ENCODE results near the gene MAP3K3.

MAP3K3 gene

DNA sequence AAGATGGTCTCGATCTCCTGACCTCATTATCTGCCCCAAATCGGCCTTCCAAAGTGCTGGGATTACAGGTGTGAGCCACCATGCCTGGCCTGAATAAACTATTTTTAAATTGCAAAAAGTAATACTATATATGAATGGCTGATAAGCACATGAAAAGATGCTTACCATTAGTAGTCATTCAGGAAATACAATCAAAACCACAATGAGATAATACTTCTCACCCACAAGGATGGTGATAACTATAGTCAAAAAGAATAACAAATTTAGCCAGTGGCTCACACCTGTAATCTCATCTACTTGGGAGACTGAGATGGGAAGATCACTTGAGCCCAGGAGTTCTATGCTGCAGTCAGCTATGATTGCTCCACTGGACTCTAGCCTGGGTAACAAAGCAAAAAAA is 23.9 kb upstream of the MAP3K3 start:
- no peak for TF ChIP-seq TAF1 (IDR thresholded peaks at IDR 0.05; ENCODE audit: borderline replicate concordance, low read depth, low read length)
- TF ChIP-seq POLR2A (IDR thresholded peaks at IDR 0.05; ENCODE audit: low read depth, low read length), result no peak
- TF ChIP-seq POLR2AphosphoS5 (IDR thresholded peaks at IDR 0.05; ENCODE audit: low read depth, low read length), result no peak
- no peak for FAIRE-seq
- no peak for DNase-seq (ENCODE audit: insufficient read length)

DNA sequence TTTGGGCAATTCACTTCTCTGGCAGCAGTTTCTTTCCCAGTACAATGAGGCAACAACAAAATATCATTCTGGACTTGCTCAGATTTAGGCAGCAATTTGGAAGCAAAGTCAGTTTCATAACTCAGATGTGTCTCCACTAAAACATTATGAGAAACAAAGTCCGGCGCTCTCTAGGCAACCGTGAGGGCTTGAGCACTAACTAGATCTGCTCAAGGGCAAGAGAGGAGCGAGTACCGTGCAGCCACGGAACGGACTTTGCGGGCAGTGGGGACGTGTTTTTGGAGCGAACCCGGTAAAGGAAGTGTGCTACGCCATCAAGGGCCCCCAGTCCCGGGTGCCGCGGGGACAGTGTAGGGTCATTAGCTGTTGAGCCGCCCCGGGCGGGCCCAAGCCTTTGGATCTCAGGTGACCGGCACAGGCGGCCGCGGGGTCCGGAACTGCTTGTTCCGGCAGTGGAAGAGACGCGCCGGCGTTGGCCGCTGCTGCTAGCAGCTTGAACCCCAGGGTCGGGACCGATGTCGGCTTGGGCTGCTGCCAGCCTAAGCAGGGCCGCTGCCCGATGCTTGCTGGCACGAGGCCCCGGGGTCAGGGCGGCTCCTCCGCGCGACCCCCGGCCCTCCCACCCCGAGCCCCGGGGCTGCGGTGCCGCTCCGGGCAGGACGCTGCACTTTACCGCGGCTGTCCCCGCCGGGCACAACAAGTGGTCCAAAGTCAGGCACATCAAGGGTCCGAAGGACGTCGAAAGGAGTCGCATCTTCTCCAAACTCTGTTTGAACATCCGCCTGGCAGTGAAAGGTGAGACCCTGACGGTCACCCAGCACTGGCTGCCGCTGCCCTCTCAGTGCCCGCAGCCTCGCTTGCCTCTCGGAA is 21.4 kb upstream of the MAP3K3 start, which contains the start of gene TACO1:
Gene TACO1 (plus strand): TSS at position 327 of the 870 bp plus-strand sequence. CDS start 189 bp downstream, at position 516.
- FAIRE-seq, result peak; percentile 83
- TF ChIP-seq POLR2A (IDR thresholded peaks at IDR 0.05; ENCODE audit: low read depth, low read length) (no peak; the same call in none of the 2 replicates), TAF1 (IDR thresholded peaks at IDR 0.05; ENCODE audit: borderline replicate concordance, low read depth, low read length) (peak; percentile 91), POLR2AphosphoS5 (IDR thresholded peaks at IDR 0.05; ENCODE audit: low read depth, low read length) (peak; percentile 71)

DNA sequence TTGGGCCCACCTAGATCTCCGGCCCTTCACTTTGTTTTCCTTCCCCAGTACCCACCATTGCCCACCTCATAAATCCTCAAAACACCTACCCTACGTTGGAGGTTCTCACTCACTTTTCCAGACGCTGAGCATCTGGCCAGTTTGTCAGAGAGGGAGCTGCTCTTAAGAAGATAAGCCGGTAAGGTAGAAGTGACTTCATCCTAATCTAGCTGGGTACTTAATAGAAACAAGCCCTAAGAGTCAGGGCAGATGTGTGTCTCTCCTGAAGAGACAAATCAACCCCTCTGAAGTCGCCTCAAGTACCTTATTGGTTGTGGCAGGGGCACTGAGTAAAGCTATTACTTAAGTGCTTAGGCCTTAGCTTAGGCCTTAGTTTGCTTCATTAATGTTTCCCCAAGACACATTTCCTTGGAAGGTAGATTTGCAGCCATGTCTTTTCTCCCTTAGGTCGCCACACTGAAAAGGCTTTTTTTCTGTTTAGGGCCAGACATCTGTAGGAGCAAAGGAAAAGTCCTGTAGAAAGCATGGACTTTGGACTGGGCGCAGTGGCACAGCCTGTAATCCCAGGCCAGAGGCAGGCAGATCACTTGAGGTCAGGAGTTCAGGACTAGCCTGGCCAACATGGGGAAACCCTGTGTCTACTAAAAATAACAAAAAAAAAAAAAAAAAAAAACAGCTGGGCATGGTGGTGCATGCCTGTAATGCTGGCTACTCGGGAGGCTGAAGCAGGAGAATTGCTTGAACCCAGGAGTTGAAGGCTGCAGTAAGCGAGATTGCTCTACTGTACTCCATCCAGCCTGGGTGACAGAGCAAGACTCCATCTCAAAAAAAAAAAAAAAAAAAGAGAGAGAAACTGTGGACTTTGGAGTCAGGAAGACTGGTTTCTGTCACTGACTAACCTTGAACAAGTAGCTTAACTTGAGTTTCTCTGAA is 20.5 kb upstream of the MAP3K3 start:
- TF ChIP-seq TAF1 (IDR thresholded peaks at IDR 0.05; ENCODE audit: borderline replicate concordance, low read depth, low read length), result no peak
- TF ChIP-seq POLR2A (IDR thresholded peaks at IDR 0.05; ENCODE audit: low read depth, low read length), result no peak
- no peak for TF ChIP-seq POLR2AphosphoS5 (IDR thresholded peaks at IDR 0.05; ENCODE audit: low read depth, low read length)
- FAIRE-seq (no peak), DNase-seq (ENCODE audit: insufficient read length) (no peak)

More for the DNA sequence above, 21.4 kb upstream of the MAP3K3 start, which contains the start of gene TACO1:
- peak; percentile 73 for DNase-seq (ENCODE audit: insufficient read length)

DNA sequence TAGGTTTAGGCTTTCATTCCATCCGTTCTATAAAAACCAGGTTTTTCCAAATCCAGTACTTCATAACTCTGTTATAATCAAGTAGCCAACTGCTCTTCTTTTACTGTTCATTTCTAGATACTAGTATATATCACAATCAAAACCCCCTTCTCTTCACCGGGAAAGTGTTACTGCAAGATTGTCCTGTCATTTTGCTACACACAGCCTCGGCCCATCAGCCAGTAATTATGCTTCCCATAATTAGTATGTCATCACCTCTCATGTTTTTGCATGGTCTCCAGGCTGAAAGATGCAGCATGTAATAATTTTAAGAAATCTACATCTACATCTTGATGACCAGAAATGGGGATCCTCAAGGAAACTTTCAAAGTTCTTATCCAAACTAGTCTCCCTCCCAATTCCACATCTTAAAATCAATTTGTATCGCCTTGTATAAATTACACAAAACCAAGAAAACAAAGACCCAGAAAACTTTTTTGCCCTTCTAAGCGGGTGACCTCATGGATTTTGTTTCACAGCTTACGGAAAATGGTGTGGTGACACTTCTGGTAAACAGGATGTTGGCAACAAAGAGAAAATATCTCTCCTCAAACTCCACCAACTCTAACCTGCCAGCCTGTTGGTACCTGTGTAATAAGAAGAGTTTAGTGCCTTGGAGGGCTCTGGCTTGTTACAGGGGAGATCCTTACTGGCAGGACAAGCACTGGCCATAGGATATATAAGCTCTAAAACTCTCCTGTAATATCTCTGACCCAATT is 12.2 kb upstream of the MAP3K3 start:
- no peak for TF ChIP-seq POLR2AphosphoS5 (IDR thresholded peaks at IDR 0.05; ENCODE audit: low read depth, low read length)
- TF ChIP-seq TAF1 (IDR thresholded peaks at IDR 0.05; ENCODE audit: borderline replicate concordance, low read depth, low read length), result no peak
- no peak for FAIRE-seq
- DNase-seq (ENCODE audit: insufficient read length), result no peak

GRCh38 chr17:63610854-63611253 is 11.4 kb upstream of the MAP3K3 start:
- no peak for FAIRE-seq
- no peak for TF ChIP-seq POLR2A (IDR thresholded peaks at IDR 0.05; ENCODE audit: low read depth, low read length)
- no peak for TF ChIP-seq POLR2AphosphoS5 (IDR thresholded peaks at IDR 0.05; ENCODE audit: low read depth, low read length)
- TF ChIP-seq TAF1 (IDR thresholded peaks at IDR 0.05; ENCODE audit: borderline replicate concordance, low read depth, low read length), result no peak
- no peak for DNase-seq (ENCODE audit: insufficient read length)

- FAIRE-seq (no peak), DNase-seq (ENCODE audit: insufficient read length) (no peak)
- TF ChIP-seq TAF1 (IDR thresholded peaks at IDR 0.05; ENCODE audit: borderline replicate concordance, low read depth, low read length) (no peak), POLR2AphosphoS5 (IDR thresholded peaks at IDR 0.05; ENCODE audit: low read depth, low read length) (no peak), POLR2A (IDR thresholded peaks at IDR 0.05; ENCODE audit: low read depth, low read length) (no peak)
Measured at GRCh38 chr17:63611354-63611753, 10.9 kb upstream of the MAP3K3 start.

- no peak for DNase-seq (ENCODE audit: insufficient read length)
- FAIRE-seq, result no peak
- no peak for TF ChIP-seq POLR2AphosphoS5 (IDR thresholded peaks at IDR 0.05; ENCODE audit: low read depth, low read length)
- TF ChIP-seq POLR2A (IDR thresholded peaks at IDR 0.05; ENCODE audit: low read depth, low read length), result no peak
- TF ChIP-seq TAF1 (IDR thresholded peaks at IDR 0.05; ENCODE audit: borderline replicate concordance, low read depth, low read length), result no peak
Measured at GRCh38 chr17:63613663-63614062, 8.6 kb upstream of the MAP3K3 start.

DNA sequence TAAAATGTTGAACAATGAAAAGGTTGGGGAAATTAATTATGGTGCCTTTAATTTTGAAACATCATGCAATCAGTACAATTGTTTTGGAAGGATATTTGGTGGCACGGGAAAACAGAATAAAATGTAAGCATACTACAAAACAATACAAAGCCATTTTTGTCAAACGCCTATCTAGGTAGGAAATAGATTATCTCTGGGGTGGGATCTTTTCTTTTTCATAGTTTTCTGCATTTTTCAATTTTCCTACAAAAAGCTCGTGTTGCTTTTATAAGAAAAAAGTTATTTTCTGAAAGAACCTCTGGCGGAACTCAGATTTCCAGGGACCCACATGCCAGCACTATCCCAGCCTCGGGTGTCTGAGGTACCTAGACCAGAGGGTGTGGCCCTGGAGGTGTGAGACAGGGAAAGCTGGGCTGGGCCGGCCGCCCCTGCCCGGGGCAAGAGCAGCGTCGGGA is 961 bp upstream of the MAP3K3 start:
- FAIRE-seq (no peak), DNase-seq (ENCODE audit: insufficient read length) (no peak)
- no peak for TF ChIP-seq POLR2AphosphoS5 (IDR thresholded peaks at IDR 0.05; ENCODE audit: low read depth, low read length)
- TF ChIP-seq POLR2A (IDR thresholded peaks at IDR 0.05; ENCODE audit: low read depth, low read length), result no peak
- no peak for TF ChIP-seq TAF1 (IDR thresholded peaks at IDR 0.05; ENCODE audit: borderline replicate concordance, low read depth, low read length)

DNA sequence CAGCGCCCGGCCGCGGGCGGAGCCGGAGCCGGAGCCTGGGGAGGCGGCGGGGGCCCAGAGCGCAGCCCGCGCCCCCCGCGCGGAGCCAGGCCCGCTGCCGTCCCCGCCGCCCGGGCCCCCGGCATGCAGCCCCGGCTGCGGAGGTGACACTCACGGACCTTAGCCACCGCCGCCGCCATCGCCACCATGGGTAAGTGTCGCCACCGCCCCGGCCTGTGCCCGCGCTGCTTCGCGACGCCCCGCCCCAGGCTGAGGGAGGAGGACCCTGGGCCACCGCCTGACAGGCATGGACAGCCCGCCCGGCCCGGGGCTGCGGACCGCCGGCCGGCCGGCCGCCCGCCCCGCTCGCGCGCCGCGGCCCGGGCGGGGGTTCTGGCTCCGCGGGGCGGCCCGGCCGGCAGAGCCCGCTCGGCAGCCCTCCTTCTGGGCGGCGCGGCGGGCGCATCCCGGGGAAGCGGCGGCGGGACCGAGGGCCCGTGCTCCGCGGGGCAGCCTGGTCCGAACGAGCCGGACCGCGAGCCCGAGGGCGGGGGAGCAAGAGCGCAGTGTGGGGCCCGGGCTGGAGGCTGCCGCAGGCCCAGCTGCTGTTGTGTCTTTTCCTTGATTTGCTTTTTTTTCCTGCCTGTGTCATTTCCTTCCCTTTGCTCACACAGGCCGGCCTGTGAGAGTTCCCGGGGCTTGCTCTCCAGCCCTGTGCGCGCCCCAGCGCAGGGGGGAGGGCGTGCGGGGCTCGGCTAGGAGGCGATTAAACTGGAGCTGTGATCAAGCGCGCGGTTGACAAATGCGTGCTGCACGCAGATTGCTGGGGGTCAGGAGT is 565 bp downstream of the MAP3K3 start:
- peak; percentile 53 for FAIRE-seq
- TF ChIP-seq POLR2A (IDR thresholded peaks at IDR 0.05; ENCODE audit: low read depth, low read length) (no peak), POLR2AphosphoS5 (IDR thresholded peaks at IDR 0.05; ENCODE audit: low read depth, low read length) (no peak), TAF1 (IDR thresholded peaks at IDR 0.05; ENCODE audit: borderline replicate concordance, low read depth, low read length) (no peak)
- peak; percentile 56 for DNase-seq (ENCODE audit: insufficient read length)
